Measurements from ENCODE around the gene RNF220.

DNA sequence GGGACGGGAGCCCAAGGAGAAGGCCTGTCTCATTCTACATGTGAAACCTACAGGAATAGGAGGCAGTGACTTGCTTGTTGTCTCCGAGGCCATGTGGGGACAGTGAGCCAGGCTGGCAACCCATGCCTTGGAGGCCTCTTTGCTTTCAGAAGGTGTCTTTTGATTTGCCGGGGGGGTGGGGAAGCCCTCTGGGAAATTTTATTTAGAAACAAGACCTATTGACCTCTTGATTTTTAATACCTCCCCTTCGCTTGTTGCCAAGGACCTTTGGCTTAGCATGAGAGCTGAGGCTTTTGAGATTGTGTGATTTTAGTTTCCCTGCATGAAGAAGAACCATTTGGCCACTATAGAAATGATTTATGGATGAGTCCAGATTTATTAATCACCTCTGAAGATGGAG lies 273.6 kb downstream of the RNF220 start:
- TF ChIP-seq ISL1 (CRISPR knock-in tag; IDR thresholded peaks at IDR 0.05) (no peak), PATZ1 (CRISPR knock-in tag; IDR thresholded peaks at IDR 0.05; ENCODE audit: borderline replicate concordance) (no peak)
- TF ChIP-seq, protein P1, sequence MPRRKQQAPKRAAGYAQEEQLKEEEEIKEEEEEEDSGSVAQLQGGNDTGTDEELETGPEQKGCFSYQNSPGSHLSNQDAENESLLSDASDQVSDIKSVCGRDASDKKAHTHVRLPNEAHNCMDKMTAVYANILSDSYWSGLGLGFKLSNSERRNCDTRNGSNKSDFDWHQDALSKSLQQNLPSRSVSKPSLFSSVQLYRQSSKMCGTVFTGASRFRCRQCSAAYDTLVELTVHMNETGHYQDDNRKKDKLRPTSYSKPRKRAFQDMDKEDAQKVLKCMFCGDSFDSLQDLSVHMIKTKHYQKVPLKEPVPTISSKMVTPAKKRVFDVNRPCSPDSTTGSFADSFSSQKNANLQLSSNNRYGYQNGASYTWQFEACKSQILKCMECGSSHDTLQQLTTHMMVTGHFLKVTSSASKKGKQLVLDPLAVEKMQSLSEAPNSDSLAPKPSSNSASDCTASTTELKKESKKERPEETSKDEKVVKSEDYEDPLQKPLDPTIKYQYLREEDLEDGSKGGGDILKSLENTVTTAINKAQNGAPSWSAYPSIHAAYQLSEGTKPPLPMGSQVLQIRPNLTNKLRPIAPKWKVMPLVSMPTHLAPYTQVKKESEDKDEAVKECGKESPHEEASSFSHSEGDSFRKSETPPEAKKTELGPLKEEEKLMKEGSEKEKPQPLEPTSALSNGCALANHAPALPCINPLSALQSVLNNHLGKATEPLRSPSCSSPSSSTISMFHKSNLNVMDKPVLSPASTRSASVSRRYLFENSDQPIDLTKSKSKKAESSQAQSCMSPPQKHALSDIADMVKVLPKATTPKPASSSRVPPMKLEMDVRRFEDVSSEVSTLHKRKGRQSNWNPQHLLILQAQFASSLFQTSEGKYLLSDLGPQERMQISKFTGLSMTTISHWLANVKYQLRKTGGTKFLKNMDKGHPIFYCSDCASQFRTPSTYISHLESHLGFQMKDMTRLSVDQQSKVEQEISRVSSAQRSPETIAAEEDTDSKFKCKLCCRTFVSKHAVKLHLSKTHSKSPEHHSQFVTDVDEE (CRISPR knock-in tag; IDR thresholded peaks at IDR 0.05), result no peak
- TF ChIP-seq, protein P2, sequence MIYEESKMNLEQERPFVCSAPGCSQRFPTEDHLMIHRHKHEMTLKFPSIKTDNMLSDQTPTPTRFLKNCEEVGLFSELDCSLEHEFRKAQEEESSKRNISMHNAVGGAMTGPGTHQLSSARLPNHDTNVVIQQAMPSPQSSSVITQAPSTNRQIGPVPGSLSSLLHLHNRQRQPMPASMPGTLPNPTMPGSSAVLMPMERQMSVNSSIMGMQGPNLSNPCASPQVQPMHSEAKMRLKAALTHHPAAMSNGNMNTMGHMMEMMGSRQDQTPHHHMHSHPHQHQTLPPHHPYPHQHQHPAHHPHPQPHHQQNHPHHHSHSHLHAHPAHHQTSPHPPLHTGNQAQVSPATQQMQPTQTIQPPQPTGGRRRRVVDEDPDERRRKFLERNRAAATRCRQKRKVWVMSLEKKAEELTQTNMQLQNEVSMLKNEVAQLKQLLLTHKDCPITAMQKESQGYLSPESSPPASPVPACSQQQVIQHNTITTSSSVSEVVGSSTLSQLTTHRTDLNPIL (CRISPR knock-in tag; IDR thresholded peaks at IDR 0.05; ENCODE audit: low read depth), result no peak

Data from SK-N-SH treated with all-trans-retinoic acid at 6 μM for 48 hours (cell line).